ENCODE results near the gene EML4. TPM values are rescaled to one million over a fixed set of nuclear protein-coding genes. Genes with fewer than 3 reads are reported as not detected.
A peak's percentile ranks its signal among the peaks of the same experiment; 100 is the strongest.

The EML4 gene
- 36.6 and 37.1 TPM in 2 replicates for total RNA-seq (2014; rRNA removed; shearing (Covaris generic))
- total RNA-seq (2022) = 43.2 and 47.7 TPM in 2 replicates
- Bru-seq, nascent RNA = percentile 80 among the genes with signal in this experiment
- BruChase-seq, experiment 1, labeled RNA remaining after a 6-hour chase = percentile 74 among the genes with signal in this experiment
- BruChase-seq, experiment 2, labeled RNA remaining after a 2-hour chase = percentile 71 among the genes with signal in this experiment
- long read RNA-seq, full-length matches to known transcripts = 48 of 78 reads
- long read RNA-seq, partial matches to known transcripts = 3 of 78 reads
- long read RNA-seq, other reads (novel, unspliced or antisense) = 27 of 78 reads

DNA sequence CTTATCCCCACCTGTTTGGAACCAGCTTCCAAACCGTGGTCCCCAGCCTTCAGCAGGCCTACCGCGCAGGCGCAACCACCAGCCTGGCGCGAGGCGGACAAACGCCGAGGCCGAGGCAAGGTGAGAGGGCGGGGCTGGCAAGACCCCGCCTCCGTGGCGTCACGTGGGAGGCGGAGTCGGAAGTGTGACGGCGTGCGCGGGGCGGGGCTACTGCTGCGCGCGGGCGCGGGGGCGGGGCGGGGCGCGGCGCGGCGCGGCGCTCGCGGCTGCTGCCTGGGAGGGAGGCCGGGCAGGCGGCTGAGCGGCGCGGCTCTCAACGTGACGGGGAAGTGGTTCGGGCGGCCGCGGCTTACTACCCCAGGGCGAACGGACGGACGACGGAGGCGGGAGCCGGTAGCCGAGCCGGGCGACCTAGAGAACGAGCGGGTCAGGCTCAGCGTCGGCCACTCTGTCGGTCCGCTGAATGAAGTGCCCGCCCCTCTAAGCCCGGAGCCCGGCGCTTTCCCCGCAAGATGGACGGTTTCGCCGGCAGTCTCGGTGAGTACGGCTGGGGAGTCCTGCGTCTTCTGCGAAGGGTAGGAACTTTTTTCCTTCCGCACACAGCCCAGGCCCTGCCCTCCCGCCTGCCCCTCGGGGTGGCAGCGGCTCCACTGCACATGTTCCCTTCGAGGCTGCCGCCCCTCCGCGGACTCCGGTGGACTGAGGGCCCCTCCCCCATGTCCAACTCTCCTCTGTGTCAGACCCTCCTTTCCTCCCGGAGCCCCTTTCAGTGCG lies at the start of gene EML4:
TSS of gene EML4 (plus strand) at position 254 of the 774 bp plus-strand sequence. CDS start at position 513, 259 bp downstream.
- CTCF ChIA-PET (ENCODE audit: unreplicated experiment) = no interaction called here

DNA sequence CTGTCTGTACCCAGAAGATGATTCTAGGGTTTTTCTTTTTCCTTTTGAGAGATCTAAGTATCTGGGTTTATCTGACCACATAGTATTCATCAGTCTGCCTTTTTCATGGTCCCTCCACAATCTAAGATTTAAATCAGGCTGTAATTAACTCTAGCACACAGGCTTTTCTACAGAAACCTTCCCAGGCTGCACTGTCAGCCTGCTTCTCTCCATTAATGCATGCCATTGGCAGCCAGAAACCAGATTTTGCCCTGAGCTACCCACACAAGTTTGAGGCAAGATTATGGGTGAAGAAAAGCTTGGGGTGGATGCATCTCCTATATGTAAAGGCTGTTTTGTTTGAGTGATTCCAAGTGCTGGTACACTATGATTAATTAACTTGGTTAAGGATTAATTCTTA lies 45.7 kb upstream of the EML4 start:
- H3K27ac ChIP-seq (ENCODE audit: low read depth, low read length, poor library complexity, severe bottlenecking) = peak overlapping the region; percentile 16
- peak overlapping the region; percentile 81 for H2AFZ ChIP-seq (ENCODE audit: low read length)
- CTCF ChIA-PET (ENCODE audit: unreplicated experiment) = interaction anchor here (1.1 kb wide), 1 partner anchor 9 kb away, joined by 4 read pairs; no protein-coding TSS in a partner anchor
- no peaks in the 10 kb centered on the region for H4K20me1 ChIP-seq (ENCODE audit: insufficient read depth, low read length)
- H3K4me1 ChIP-seq (ENCODE audit: insufficient read depth, low read length, poor library complexity, severe bottlenecking) = peaks cover 61% of the 10 kb centered on the region
- peak overlapping the region; percentile 47 for H3K4me2 ChIP-seq (ENCODE audit: low read length)
- H3K79me2 ChIP-seq (ENCODE audit: insufficient read depth, low read depth, low read length) = no peaks in the 10 kb centered on the region
- no TSS peak for BruUV-seq (replicated peaks)
- TF ChIP-seq, protein P1, sequence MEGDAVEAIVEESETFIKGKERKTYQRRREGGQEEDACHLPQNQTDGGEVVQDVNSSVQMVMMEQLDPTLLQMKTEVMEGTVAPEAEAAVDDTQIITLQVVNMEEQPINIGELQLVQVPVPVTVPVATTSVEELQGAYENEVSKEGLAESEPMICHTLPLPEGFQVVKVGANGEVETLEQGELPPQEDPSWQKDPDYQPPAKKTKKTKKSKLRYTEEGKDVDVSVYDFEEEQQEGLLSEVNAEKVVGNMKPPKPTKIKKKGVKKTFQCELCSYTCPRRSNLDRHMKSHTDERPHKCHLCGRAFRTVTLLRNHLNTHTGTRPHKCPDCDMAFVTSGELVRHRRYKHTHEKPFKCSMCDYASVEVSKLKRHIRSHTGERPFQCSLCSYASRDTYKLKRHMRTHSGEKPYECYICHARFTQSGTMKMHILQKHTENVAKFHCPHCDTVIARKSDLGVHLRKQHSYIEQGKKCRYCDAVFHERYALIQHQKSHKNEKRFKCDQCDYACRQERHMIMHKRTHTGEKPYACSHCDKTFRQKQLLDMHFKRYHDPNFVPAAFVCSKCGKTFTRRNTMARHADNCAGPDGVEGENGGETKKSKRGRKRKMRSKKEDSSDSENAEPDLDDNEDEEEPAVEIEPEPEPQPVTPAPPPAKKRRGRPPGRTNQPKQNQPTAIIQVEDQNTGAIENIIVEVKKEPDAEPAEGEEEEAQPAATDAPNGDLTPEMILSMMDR (conservative IDR thresholded peaks at IDR 0.05; ENCODE audit: low read length) = no peak
- TF ChIP-seq EZH2phosphoT487 (IDR thresholded peaks at IDR 0.05; ENCODE audit: borderline replicate concordance, low read depth, low read length) = no peak
- no peak overlapping the region for H3K4me3 ChIP-seq (ENCODE audit: low read depth, low read length, poor library complexity, severe bottlenecking)
- no peak for DNase-seq (ENCODE audit: low spot score)
- intact Hi-C loops (cut with micrococcal nuclease; ENCODE audit: unreplicated experiment) = no loop called here
- no peaks in the 10 kb centered on the region for H3K36me3 ChIP-seq (ENCODE audit: insufficient read depth, low read length)
- H3K9me2 ChIP-seq (ENCODE audit: insufficient read depth, low read length) = no peaks in the 10 kb centered on the region
- POLR2A ChIA-PET = interaction anchor here (0.6 to 1.7 kb wide), 6 partner anchors 8 to 240 kb away, joined by 3 to 8 read pairs (median 3); no protein-coding TSS in a partner anchor
- peaks cover 9% of the 10 kb centered on the region; the same call in 1 of the 2 replicates for H3K9me3 ChIP-seq (ENCODE audit: low read length)

More for the DNA sequence above, at the start of gene EML4:
- Histone ChIP-seq H3K4me3 (ENCODE audit: low read depth, low read length, poor library complexity, severe bottlenecking) (peak within 1 kb of the TSS; percentile 82), H3K79me2 (ENCODE audit: insufficient read depth, low read depth, low read length) (peaks cover 44% of the 10 kb centered on the region; the same call in 1 of the 2 replicates), H4K20me1 (ENCODE audit: insufficient read depth, low read length) (peaks cover 9% of the 10 kb centered on the region; the same call in 1 of the 2 replicates), H3K9me3 (ENCODE audit: low read length) (no peaks in the 10 kb centered on the region), H3K4me1 (ENCODE audit: insufficient read depth, low read length, poor library complexity, severe bottlenecking) (peaks cover 34% of the 10 kb centered on the region), H3K27ac (ENCODE audit: low read depth, low read length, poor library complexity, severe bottlenecking) (peak within 1 kb of the TSS; percentile 59), H3K36me3 (ENCODE audit: insufficient read depth, low read length) (no peaks in the 10 kb centered on the region), H3K9me2 (ENCODE audit: insufficient read depth, low read length) (no peaks in the 10 kb centered on the region), H2AFZ (ENCODE audit: low read length) (peak within 1 kb of the TSS; percentile 72), H3K4me2 (ENCODE audit: low read length) (peak within 1 kb of the TSS; percentile 98)
- TF ChIP-seq, protein P1 (conservative IDR thresholded peaks at IDR 0.05; ENCODE audit: low read length) = no peak
- no peak for TF ChIP-seq EZH2phosphoT487 (IDR thresholded peaks at IDR 0.05; ENCODE audit: borderline replicate concordance, low read depth, low read length)
- no TSS peak for BruUV-seq (replicated peaks)
- DNase-seq (ENCODE audit: low spot score) = peak; percentile 91
- POLR2A ChIA-PET = interaction anchor here (0.6 to 2.9 kb wide), 3 partner anchors 12 to 64 kb away, joined by 3 to 12 read pairs (median 7); no protein-coding TSS in a partner anchor
- intact Hi-C loops (cut with micrococcal nuclease; ENCODE audit: unreplicated experiment) = loop anchor here (1.0 kb wide), 1 partner anchor 36 kb away; no protein-coding TSS in a partner anchor
